HG03558 (cell line): ENCODE measurements around the gene VGLL4.
"Not testable (repeated sequence)": the region's sequence is repeated elsewhere in the genome, so short reads cannot be mapped to it uniquely, and the experiment has no call there.

Experiments
- ATAC-seq: cut with Tn5 transposase; IDR thresholded peaks from one replicate; pipeline ENCODE4 v1.9.1; 2021; ENCODE audit warnings: moderate number of reproducible peaks; ENCODE audit not compliant: unreplicated experiment; ENCODE audit errors: extremely low read depth

Gene VGLL4

GRCh38 chr3:11643605-11644087 is at the start of gene VGLL4:
Gene VGLL4, minus strand, starts transcription at chr3:11643915. Its CDS starts 397 bp downstream, at chr3:11643518.
- ATAC-seq = peak; percentile 40

GRCh38 chr3:11692532-11692813 is 48.8 kb upstream of the VGLL4 start:
- ATAC-seq = no peak

- ATAC-seq = no peak
These were observed 48.2 kb upstream of the VGLL4 start for GRCh38 chr3:11691767-11692531.

- ATAC-seq = no peak
These were observed 47.4 kb upstream of the VGLL4 start for GRCh38 chr3:11690863-11691766.

GRCh38 chr3:11689749-11690148 is 46.0 kb upstream of the VGLL4 start:
- ATAC-seq = no peak

- not testable (repeated sequence) for ATAC-seq
These were observed 41.3 kb upstream of the VGLL4 start for GRCh38 chr3:11684980-11685379.

- no peak for ATAC-seq
These were observed 36.8 kb upstream of the VGLL4 start for GRCh38 chr3:11680509-11680908.

- no peak for ATAC-seq
These were observed 36.2 kb upstream of the VGLL4 start for GRCh38 chr3:11679964-11680363.

GRCh38 chr3:11672363-11672762 is 28.6 kb upstream of the VGLL4 start:
- no peak for ATAC-seq

GRCh38 chr3:11671648-11672100 is 28.0 kb upstream of the VGLL4 start:
- ATAC-seq = no peak

- no peak for ATAC-seq
These were observed 24.8 kb upstream of the VGLL4 start for GRCh38 chr3:11668243-11669235.

GRCh38 chr3:11665331-11665730 is 21.6 kb upstream of the VGLL4 start:
- no peak for ATAC-seq

- no peak for ATAC-seq
These were observed 18.8 kb upstream of the VGLL4 start for GRCh38 chr3:11662392-11662990.

GRCh38 chr3:11661827-11662226 is 18.1 kb upstream of the VGLL4 start:
- ATAC-seq = no peak

GRCh38 chr3:11661052-11661656 is 17.4 kb upstream of the VGLL4 start:
- ATAC-seq = no peak

- ATAC-seq = no peak
These were observed 16.5 kb upstream of the VGLL4 start for GRCh38 chr3:11660242-11660641.

- ATAC-seq = no peak
These were observed 14.5 kb upstream of the VGLL4 start for GRCh38 chr3:11658180-11658579.

GRCh38 chr3:11655196-11655928 is 11.6 kb upstream of the VGLL4 start:
- ATAC-seq = no peak

- no peak for ATAC-seq
These were observed 10.5 kb upstream of the VGLL4 start for GRCh38 chr3:11654166-11654565.
